Fibroblast of mammary gland (primary cell): ENCODE measurements around the gene CCS.
"Not testable (repeated sequence)": the region's sequence is repeated elsewhere in the genome, so short reads cannot be mapped to it uniquely, and the experiment has no call there.

ENCODE experiments used
- DNase-seq: peaks from one replicate; pipeline ENCODE4 v3.0.0-alpha.2; 2010; ENCODE audit warnings: low read depth
- H3K4me3 ChIP-seq: 2 replicates; pipeline ENCODE4 v1.5.1; 2011; ENCODE audit warnings: low read depth, mild to moderate bottlenecking, low read length, moderate library complexity; ENCODE audit not compliant: control insufficient read depth
- TF ChIP-seq, protein P1 (sequence below): conservative IDR thresholded peaks from 2 replicates; pipeline ENCODE4 v1.5.1; 2011; ENCODE audit warnings: low read depth, low read length, inconsistent platforms; ENCODE audit not compliant: control insufficient read depth, insufficient read depth

The CCS gene

DNA sequence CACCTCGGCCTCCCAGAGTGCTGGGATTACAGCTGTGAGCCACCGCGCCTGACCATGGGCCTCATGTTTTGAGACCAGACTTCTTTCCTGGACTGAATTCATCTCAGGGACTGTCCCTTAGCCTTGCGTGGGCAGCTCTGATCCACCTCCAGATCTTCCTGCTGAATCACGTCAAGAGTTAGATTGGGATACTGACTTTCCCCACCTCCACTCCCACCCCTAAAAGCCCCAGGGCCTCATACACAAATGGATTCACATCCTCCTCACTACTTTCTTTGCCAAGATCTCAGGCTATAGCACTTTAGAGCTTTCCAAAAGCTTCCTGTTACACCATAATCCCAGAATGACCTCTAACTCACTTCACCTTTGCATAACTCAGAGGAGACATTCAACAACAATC, 12.2 kb upstream of the CCS start:
- DNase-seq = peak; percentile 67
- H3K4me3 ChIP-seq = no peak overlapping the region
- TF ChIP-seq, protein P1, sequence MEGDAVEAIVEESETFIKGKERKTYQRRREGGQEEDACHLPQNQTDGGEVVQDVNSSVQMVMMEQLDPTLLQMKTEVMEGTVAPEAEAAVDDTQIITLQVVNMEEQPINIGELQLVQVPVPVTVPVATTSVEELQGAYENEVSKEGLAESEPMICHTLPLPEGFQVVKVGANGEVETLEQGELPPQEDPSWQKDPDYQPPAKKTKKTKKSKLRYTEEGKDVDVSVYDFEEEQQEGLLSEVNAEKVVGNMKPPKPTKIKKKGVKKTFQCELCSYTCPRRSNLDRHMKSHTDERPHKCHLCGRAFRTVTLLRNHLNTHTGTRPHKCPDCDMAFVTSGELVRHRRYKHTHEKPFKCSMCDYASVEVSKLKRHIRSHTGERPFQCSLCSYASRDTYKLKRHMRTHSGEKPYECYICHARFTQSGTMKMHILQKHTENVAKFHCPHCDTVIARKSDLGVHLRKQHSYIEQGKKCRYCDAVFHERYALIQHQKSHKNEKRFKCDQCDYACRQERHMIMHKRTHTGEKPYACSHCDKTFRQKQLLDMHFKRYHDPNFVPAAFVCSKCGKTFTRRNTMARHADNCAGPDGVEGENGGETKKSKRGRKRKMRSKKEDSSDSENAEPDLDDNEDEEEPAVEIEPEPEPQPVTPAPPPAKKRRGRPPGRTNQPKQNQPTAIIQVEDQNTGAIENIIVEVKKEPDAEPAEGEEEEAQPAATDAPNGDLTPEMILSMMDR = no peak

DNA sequence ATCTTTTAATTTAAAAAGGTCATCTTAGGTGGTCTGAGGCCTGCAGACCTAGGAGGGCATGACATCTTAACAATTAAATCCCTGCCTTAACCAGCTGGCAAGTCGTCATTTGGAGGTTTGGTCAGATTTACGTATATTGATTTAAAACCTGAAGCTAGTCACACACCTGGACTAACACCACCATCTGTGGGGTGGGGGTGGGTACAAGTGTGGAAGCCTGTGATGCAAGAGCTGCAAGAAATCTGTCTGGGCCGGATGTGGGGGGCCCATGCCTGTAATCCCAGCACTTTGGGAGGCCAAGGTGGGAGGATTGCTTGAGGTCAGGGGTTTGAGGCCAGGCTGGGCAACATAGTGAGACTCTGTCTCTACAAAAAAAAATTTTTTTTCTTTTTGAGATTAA, 11.7 kb upstream of the CCS start:
- no peak for DNase-seq
- no peak overlapping the region for H3K4me3 ChIP-seq
- TF ChIP-seq, protein P1 = no peak

DNA sequence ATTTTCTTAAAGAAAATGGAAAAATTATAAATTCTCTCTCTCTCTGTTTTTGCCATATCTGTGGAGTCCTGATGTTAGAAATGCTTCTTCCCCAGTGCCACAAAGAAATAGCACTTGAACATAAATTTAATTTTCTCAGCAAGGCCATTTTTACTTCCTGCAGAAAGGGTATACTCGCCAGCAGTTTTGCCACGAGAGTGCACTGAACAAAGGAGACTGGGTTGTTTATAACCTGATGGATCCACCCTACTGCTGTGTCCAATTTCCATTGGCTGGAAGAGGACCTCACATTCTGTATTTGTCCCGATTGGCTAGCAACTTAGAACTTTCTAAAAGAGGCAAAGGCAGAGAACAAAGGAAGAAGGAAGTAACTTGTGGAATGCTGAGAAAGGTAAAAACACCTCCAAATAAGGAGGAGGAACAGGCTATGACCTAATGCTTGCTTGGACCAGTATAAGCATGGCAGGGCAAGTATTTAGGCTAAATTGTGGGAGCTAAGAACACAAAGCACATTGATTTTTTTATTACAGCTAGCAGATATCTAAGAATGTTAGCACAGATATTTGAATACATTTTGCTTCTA, 10.3 kb upstream of the CCS start:
- not testable (repeated sequence) for DNase-seq, H3K4me3 ChIP-seq

DNA sequence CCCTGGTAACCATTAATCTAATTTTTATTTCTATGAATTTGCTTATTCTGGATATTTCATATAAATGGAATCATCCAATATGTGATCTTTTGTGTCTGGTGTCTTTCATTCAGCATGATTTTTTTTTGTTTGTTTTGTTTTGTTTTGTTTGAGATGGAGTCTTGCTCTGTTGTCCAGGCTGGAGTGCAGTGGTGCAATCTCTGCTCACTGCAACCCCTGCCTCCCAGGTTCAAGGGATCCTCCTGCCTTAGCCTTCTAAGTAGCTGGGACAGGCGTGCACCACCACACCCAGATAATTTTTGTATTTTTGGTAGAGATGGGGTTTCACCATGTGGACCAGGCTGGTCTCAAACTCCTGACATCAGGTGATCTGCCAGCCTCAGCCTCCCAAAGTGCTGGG, 7.5 kb upstream of the CCS start:
- DNase-seq, H3K4me3 ChIP-seq: not testable (repeated sequence)

DNA sequence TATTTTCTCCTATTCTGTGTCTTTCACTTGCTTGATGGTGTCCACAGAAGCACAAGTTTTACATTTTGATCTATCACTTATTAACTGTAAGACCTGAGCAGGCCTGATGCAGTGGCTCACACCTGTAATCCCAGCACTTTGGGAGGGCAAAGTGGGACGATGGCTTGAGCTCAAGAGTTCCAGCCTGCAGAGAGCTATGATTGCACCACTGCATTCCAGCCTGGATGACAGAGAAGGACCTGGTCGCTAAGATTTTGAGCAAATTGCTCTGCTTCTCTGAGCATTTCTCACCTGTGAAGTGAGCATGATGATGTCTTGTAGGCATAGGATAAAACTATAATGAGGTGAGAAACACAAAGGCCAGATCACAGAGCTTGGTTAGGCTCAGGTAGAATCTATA, 6.8 kb upstream of the CCS start:
- no peak overlapping the region for H3K4me3 ChIP-seq
- no peak for DNase-seq
- TF ChIP-seq, protein P1 = no peak

DNA sequence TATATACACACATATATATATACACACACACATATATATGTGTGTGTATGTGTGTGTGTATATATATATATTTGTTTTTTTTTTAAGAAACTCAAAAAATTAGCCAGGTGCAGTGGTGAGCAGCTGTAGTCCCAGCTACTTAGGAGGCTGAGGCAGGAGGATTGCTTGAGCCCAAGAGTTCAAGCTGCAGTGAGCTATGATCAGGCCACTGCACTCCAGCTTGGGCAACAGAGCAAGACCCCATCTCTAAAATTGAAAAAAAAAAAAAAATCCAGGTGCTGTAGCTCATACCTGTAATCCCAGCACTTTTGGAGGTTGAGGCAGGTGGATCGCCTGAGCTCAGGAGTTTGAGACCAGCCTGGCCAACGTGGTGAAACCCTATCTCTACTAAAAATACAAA, 3.7 kb upstream of the CCS start:
- H3K4me3 ChIP-seq, DNase-seq: not testable (repeated sequence)

DNA sequence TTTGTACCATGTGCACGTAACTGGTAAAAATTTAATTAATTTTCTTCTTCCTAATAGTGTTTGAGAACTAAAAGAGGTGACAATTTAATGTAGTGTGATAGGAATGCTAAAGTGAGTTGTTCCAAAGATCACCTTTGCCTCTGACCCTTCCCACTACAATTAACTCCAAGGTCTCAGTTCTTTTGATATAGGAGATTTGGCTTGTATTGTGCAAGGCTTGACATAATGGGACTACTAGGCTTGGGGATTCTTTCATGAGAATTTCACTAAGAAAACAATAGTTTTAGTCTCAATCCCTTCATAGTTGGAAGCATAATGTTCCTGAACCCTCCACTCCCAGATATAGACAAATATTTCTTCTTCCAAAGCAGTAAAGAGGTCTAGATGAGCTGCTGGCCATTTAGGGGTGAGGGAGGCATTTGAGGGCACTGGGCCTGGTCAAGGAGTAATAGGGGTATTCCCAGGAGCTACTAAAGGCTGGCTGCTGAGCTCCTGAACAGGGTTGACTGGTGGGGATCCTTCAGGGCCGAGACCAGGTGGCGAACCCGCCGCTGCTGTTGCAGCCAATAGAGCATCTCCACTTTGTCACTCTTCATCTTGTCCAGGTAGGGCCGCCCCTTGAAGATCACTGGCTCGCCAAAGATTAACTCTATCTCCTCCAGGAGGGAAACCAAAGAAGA, 2.8 kb upstream of the CCS start:
- no peak for DNase-seq
- H3K4me3 ChIP-seq = no peak overlapping the region
- TF ChIP-seq, protein P1 = no peak

DNA sequence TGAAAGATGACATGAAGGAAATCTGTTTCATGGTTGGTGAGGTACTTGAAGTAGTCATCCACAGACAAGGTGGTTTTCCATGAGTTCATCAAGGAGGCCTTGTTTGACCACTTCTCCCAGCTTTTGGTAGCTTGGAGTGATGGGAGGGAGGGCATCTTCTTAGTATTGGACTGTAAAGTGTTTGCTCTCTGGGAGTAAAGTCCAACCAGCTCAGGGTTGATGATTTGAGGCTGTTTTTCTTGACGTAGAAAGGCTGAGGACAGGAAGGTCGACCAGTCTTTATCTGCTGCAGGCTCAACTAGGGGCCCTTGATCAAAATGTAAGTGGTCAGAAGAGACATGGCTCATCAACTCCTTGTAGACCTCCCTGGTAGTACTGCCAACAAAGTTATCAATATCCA, 1.8 kb upstream of the CCS start:
- no peak for DNase-seq
- TF ChIP-seq, protein P1 = no peak
- no peak overlapping the region for H3K4me3 ChIP-seq

DNA sequence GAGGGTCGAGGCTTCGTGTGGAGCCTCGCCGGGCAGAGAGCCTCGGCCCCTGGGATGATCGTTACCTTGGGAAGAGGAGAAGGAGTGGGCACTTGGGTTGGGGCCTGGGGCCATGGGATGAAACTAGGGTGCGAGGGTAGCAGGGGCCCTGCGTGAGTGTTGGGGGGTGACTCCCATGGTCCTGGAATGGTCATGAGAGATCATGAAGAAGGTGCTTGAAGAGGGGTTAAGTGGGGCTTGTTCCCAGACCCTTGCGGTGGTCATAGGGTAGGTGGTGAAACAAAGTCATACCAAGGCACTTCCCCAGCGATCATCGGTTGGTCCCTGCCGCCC, 284 bp downstream of the CCS start:
- DNase-seq = no peak
- TF ChIP-seq, protein P1 = no peak
- peak overlapping the region; percentile 72 for H3K4me3 ChIP-seq
